Middle frontal gyrus (tissue), 1 donor: ENCODE measurements around the gene SEMA4G.

ENCODE experiments used
- DNase-seq: peaks from one replicate; pipeline ENCODE4 v3.0.0-alpha.2; 2015; ENCODE audit warnings: low spot score; ENCODE audit errors: extremely low spot score

The SEMA4G gene, protein sequence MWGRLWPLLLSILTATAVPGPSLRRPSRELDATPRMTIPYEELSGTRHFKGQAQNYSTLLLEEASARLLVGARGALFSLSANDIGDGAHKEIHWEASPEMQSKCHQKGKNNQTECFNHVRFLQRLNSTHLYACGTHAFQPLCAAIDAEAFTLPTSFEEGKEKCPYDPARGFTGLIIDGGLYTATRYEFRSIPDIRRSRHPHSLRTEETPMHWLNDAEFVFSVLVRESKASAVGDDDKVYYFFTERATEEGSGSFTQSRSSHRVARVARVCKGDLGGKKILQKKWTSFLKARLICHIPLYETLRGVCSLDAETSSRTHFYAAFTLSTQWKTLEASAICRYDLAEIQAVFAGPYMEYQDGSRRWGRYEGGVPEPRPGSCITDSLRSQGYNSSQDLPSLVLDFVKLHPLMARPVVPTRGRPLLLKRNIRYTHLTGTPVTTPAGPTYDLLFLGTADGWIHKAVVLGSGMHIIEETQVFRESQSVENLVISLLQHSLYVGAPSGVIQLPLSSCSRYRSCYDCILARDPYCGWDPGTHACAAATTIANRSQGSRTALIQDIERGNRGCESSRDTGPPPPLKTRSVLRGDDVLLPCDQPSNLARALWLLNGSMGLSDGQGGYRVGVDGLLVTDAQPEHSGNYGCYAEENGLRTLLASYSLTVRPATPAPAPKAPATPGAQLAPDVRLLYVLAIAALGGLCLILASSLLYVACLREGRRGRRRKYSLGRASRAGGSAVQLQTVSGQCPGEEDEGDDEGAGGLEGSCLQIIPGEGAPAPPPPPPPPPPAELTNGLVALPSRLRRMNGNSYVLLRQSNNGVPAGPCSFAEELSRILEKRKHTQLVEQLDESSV

DNA sequence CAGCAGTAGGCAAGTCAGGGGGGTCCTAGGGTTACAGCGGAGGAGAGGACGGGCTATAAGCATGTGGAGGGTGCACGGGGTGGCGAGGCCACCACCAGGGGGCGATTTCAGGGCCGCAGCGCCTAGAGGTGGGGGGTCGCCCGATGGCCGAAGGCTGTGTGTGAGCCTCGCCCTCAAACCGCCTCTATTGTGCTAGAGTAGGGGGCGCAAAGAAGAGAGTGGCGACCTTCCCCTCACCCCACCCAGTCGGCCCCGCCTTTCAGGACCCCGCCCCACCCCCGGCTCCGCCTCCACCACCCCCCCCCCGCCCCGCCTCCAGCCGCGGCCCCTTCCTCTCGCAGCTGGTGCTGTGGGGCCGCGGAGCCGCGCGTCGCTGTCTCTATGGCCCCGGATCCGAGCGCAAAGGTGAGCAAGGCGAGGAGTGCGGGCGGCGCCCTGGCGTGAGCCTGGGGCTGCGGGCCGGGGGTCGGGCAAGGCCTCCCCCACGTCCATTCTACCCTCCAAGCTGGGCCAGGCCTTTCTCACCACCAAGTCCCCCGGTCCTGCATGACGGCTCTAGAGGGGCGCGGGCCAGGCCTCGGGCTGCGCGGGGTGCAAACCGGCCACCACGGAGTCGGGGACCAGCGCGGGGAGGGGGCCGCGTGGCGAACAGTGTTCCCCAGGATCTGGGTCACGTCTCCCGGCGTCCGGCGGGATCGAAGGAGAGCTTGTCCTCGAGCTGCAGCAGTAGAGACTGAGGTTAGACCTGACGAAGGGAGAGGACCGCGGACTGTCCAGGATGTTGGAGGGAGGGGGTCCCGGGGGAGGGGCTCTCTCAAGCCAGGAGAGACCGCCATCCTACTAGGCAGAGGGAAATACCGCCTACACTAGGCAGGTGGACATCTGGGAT lies at the start of gene SEMA4G:
Gene SEMA4G (plus strand): TSS at position 318 of the 889 bp plus-strand sequence. CDS start 3,409 bp downstream, outside the sequence.
- DNase-seq = no peak

- DNase-seq = no peak
Observed at GRCh38 chr10:100923580-100923979, 45.7 kb upstream of the SEMA4G start.

DNA sequence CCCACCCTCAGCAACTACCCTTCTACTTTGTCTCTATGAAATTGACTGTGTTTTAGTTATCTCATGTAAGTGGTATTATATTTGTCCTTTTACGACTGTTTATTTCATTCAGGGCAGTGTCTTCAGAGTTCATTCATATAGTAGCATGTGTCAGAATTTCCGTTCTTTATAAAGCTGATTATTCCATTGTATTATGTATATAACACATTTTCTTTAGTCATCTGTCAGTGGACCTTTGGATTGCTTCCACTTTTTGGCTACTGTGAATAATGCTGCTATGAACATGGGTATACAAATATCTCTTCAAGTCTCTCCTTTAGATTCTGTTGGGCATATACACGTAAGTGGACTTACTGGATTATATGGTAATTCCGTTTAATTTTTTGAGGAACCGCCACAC lies 42.0 kb upstream of the SEMA4G start:
- no peak for DNase-seq

DNA sequence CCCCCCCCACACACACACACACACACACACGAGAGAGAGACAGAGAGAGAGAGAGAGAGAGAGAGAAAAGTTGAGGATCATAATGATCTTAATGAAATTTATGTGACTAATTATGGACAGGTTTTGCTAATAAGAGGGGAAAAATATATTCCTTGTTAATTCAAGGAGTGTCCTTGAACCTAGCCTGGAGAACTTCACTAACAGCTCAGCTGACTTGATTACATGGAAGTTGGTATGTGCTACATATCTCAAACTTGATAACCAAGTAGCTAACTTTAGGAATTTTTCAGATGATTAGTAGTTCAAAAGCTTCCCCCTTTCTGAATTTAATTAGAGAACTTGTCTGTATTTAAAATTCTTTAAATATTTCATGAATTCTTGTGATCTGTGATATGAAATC lies 41.3 kb upstream of the SEMA4G start:
- no peak for DNase-seq

DNA sequence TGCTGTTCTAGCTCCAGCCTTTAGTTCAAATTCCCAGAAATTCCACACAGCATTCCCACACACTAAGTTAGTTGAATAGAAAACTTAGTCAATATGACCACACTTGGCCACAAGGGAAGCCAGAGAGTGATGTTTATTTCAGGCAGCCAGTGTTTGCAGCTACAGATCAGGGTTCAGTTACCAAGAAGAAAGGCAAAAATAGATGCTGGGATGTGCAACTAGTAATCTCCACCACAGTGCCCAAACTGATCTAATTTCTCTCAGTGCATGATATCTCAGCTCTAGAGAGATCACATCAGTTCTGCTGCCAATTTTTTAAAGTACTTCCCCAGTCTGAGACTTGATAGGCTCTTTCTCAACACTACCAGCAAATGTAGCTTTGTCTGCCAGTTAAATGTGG lies 38.9 kb upstream of the SEMA4G start:
- no peak for DNase-seq

GRCh38 chr10:100934084-100934659 lies 35.1 kb upstream of the SEMA4G start:
- DNase-seq = no peak

DNA sequence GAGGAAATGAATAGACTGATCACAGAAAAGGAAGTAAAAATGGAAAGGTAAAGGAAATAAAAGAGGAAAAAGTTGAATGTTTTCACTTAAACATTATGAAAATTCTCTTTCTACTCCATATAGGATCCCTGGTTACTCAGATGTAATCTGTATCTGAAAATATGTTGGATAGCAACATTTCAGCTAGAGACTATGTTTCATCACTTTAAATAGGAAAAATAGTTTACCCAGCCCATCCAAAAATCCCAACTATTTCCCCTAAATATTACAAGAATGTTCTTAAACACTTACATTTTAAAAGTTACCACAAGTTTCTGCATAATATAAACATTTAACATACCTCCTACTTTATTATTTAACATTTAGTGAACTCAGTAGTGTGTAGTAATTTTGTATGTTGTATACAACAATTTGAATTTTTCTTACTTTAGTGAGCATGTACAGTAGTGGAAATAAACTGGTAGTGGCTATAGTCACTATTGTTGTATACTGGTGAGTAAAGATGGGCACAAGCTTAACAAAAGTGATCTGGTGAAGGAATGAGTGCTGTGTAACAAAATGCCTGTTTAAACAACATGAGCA lies 29.4 kb upstream of the SEMA4G start:
- no peak for DNase-seq

DNA sequence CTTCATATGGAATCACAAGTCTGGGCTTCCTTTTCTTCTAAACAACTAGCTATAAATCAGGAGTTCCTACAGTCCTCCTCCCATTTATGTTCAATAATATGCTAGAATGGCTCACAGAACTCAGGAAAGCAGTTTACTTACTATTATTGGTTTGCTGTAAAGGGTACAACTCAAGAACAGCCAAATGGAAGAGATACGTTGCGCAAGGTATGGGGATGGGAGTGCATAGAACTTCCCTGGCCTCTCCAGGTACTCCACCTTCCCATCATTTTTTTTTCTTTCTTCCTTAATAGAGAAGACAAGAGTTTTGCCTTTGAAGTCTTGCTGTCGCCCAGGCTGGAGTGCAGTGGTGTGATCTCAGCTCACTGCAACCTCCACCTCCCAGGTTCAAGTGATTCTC lies 27.1 kb upstream of the SEMA4G start:
- no peak for DNase-seq

DNA sequence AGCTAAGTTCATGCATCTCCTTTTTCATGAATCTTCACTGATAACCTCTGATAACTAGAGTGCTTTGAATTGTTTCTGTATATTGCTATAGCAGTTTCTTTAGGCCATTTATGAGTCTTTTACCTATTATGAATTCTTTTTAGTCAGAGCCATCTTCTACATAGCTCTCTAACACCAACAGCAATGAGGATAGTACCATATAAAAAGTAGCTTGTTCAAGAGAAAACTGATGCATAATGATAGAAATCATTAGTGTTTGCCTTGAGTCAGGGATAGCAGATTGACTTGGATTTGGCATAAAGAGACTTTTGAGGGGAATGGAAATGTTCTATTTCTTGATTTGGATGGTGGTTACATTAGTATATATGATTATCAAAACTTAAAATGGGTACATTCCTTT lies 25.8 kb upstream of the SEMA4G start:
- no peak for DNase-seq

DNA sequence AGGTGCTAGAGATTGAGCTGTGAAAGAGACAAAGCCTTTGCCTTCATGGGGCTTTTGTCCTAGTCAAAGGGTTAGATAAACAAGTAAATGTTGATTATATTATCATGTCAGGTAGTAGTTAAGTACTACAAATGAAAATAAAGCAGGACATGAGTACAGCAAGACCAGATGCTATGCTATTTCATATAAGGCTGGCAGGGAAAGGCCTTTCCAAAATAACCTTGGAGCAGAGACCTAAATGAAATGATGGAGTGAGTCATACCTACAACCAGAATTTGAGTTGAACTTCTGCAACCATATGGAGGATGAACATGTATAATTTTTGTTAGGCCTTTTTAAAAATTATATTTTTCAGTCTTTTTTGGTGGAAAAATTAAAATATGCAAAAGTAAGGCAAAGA lies 23.6 kb upstream of the SEMA4G start:
- no peak for DNase-seq

DNA sequence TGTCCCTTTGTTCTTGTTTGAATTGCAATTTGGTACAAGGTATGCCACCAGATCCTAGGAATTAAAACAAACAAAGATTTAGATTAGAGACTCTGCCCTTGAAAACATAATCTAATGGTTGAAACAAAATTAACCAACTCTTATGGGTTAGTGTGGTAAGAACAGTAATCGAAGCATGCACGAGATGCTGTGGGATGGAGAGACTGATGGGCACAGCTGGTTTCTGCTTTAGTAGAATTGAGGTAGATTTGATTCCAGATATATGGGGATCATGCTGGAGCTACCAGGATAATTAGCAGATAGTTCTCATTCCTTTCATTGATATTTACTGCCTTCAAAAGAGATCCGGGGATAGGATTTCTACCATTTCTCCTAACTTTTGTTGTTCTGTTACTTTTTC lies 20.4 kb upstream of the SEMA4G start:
- no peak for DNase-seq

- DNase-seq = no peak
Observed at GRCh38 chr10:100960251-100960650, 9.1 kb upstream of the SEMA4G start.

- no peak for DNase-seq
Observed at GRCh38 chr10:100962351-100963080, 6.8 kb upstream of the SEMA4G start.

GRCh38 chr10:100963826-100964225 lies 5.5 kb upstream of the SEMA4G start:
- DNase-seq = no peak

DNA sequence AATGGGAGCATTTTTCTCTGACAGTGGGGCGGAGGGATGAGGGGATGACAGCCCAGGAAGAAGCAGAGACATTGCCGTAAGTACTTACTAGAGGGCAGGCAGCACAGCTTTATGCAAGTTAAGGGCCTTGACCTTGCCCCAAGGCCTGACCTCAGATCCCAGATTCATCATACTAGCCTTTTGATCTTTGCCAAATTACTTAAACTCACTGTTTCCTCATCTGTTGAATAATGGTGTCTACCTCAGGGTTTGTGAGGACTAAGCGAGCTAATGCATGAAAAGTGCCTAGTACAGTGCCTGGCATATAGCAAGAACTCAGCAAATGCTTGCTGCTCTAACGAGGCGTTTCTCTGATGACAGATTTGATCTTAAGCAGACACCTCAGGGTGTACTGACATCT lies 3.5 kb upstream of the SEMA4G start:
- DNase-seq = no peak

DNA sequence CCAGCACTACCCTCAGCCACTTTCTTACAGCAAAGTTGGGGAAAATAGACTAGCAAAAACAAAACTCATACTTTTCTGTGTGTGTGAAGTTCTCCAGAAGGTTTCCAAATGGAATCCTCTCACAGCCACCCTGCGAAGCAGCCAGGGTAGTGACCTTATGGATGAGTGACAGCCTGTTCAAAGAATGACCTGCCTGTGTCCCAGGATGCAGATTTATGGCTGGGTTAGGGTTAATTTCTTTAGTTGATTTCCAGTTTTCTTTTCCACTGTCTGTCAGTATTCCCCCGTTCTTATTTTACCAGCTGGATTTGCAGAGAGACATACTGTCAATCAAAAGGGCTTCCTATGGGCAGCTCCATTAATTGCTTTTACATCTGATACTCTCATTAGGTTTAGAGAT lies 2.4 kb upstream of the SEMA4G start:
- DNase-seq = no peak

- no peak for DNase-seq
Observed at GRCh38 chr10:100967332-100967731, 2.0 kb upstream of the SEMA4G start.

DNA sequence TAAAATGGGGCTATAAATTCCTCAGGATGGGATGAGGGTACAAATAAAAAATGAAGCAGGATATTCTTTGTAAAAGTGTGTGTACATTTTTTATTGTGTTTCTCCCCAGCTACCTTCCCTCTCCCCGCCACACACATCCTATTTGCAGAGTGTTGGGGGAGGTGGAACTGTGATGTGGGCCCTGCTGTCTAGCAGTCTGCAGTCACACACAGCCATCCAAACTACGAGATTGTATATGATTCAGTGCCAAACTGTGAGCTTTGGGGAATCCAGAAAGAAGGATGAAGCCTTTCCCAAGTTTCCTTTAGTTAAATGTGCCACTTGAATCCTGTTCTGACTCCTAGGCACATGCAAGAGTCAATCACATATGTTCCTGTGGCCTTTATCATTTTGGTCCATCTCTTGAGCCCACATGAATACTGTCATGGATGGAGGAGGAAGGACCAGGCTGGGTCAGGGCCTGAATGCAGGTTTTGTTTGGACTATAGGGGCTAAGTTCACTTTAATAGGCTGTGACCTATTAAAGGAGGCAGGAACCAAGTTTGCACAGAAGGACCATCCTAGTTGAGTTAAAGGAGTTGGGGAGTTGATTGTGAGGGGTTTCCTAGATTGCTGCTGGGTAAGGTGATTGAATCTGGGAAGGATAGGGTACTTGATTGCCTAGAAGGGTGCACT lies 1.1 kb upstream of the SEMA4G start:
- DNase-seq = no peak

- no peak for DNase-seq
Observed at GRCh38 chr10:100968863-100969186, 479 bp upstream of the SEMA4G start.
